ENCODE data around the gene SRCIN1.
A peak's percentile ranks its signal among the peaks of the same experiment; 100 is the strongest.
"Not testable (repeated sequence)": the region's sequence is repeated elsewhere in the genome, so short reads cannot be mapped to it uniquely, and the experiment has no call there.

Gene SRCIN1

GRCh38 chr17:38485146-38485468, 120.6 kb downstream of the SRCIN1 start:
- DNase-seq (ENCODE audit: low read depth in 4 of 4, low spot score in 1 of 4) = no peak

GRCh38 chr17:38484242-38485145, 121.3 kb downstream of the SRCIN1 start:
- peak; percentile 29 to 47 (median 42) for DNase-seq (ENCODE audit: low read depth in 4 of 4, low spot score in 1 of 4)

GRCh38 chr17:38482700-38483043, 123.1 kb downstream of the SRCIN1 start:
- not testable (repeated sequence) for DNase-seq (ENCODE audit: low read depth in 4 of 4, low spot score in 1 of 4)

- DNase-seq (ENCODE audit: low read depth in 4 of 4, low spot score in 1 of 4) = not testable (repeated sequence)
Observed at GRCh38 chr17:38482039-38482699, 123.6 kb downstream of the SRCIN1 start.

All from stimulated activated CD4-positive, alpha-beta T cell treated with anti-CD3 and anti-CD28 coated beads, Interleukin-1b, Interleukin-23, amount 100 ng/mL, for 24 hours (primary cell).